Measurements from ENCODE around the gene KRTAP4-9. TPM values are rescaled to one million over a fixed set of nuclear protein-coding genes. Genes with fewer than 3 reads are reported as not detected.

The KRTAP4-9 gene
- total and polyA plus RNA-seq, 2 donors from 2014 or later = not detected

DNA sequence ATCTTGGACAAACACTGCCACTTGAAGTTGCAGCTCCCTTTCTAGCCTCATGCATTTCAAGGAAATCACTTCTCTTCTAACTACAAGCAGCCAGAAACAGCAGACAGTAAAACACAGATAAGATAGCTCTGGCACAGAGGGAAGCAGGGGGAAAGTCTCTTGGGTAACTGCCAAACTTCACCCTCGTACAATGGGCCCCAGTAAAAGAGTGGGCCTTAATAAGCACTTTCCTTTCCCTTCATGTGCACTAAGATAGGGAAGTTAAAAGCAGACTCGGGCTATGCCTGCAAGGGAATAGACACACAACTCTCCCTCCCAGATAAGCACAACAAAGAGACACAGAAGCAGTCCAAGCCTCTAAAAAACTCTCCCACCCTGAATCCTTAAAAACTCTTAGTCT is 48.7 kb downstream of the KRTAP4-9 start:
- Histone ChIP-seq H3K36me3 (ENCODE audit: control insufficient read depth in 2 of 3, insufficient read depth in 3 of 3, low read length in 3 of 3) (no peaks in the 10 kb centered on the region), H3K9me3 (ENCODE audit: control insufficient read depth in 2 of 3, insufficient read depth in 1 of 3, low read length in 3 of 3) (no peaks in the 10 kb centered on the region), H3K4me3 (ENCODE audit: low read length in 3 of 3) (no peak overlapping the region), H3K9ac (ENCODE audit: low read length in 3 of 3) (no peak overlapping the region), H3K27me3 (ENCODE audit: control insufficient read depth, insufficient read depth, low read length) (no peaks in the 10 kb centered on the region), H3K27ac (ENCODE audit: low read depth in 2 of 2, low read length in 2 of 2) (no peak overlapping the region), H3K4me1 (ENCODE audit: control insufficient read depth in 2 of 3, insufficient read depth in 2 of 3, low read depth in 1 of 3, low read length in 3 of 3) (no peaks in the 10 kb centered on the region)
- no peak for DNase-seq
- intact Hi-C loops (cut with DNase I) = no loop called here
- TF ChIP-seq CTCF (IDR thresholded peaks at IDR 0.05; ENCODE audit: borderline replicate concordance, extremely low read depth, insufficient read depth) = no peak
- FAIRE-seq = no peak

Other genes starting within 250 kb of the KRTAP4-9 start
Only the 30 nearest of the 39 such genes appear.
- gene KRT39, start 138.4 kb upstream of the KRTAP4-9 start, total RNA-seq = not detected
- gene KRT39, start 138.4 kb upstream of the KRTAP4-9 start, polyA plus RNA-seq (ENCODE audit: insufficient read depth, low read depth, low replicate concordance) = not detected
- not detected for gene KRT40, start 121.1 kb upstream of the KRTAP4-9 start, total RNA-seq
- gene KRT40, start 121.1 kb upstream of the KRTAP4-9 start, polyA plus RNA-seq (ENCODE audit: insufficient read depth, low read depth, low replicate concordance) = not detected
- not detected for gene KRTAP3-3, start 111.2 kb upstream of the KRTAP4-9 start, total RNA-seq
- gene KRTAP3-3, start 111.2 kb upstream of the KRTAP4-9 start, polyA plus RNA-seq (ENCODE audit: insufficient read depth, low read depth, low replicate concordance) = not detected
- not detected for gene KRTAP3-2, start 105.5 kb upstream of the KRTAP4-9 start, total RNA-seq
- gene KRTAP3-2, start 105.5 kb upstream of the KRTAP4-9 start, polyA plus RNA-seq (ENCODE audit: insufficient read depth, low read depth, low replicate concordance) = not detected
- not detected for gene KRTAP3-1, start 96.3 kb upstream of the KRTAP4-9 start, total RNA-seq
- gene KRTAP3-1, start 96.3 kb upstream of the KRTAP4-9 start, polyA plus RNA-seq (ENCODE audit: insufficient read depth, low read depth, low replicate concordance) = not detected
- gene KRTAP1-5, start 78.2 kb upstream of the KRTAP4-9 start, total RNA-seq = not detected
- not detected for gene KRTAP1-5, start 78.2 kb upstream of the KRTAP4-9 start, polyA plus RNA-seq (ENCODE audit: insufficient read depth, low read depth, low replicate concordance)
- gene KRTAP1-4, start 75.2 kb upstream of the KRTAP4-9 start, total RNA-seq = not detected
- not detected for gene KRTAP1-4, start 75.2 kb upstream of the KRTAP4-9 start, polyA plus RNA-seq (ENCODE audit: insufficient read depth, low read depth, low replicate concordance)
- gene KRTAP1-3, start 70.5 kb upstream of the KRTAP4-9 start, total RNA-seq = not detected
- not detected for gene KRTAP1-3, start 70.5 kb upstream of the KRTAP4-9 start, polyA plus RNA-seq (ENCODE audit: insufficient read depth, low read depth, low replicate concordance)
- not detected for gene KRTAP1-1, start 63.9 kb upstream of the KRTAP4-9 start, total RNA-seq
- not detected for gene KRTAP1-1, start 63.9 kb upstream of the KRTAP4-9 start, polyA plus RNA-seq (ENCODE audit: insufficient read depth, low read depth, low replicate concordance)
- not detected for gene KRTAP2-1, start 58.1 kb upstream of the KRTAP4-9 start, total RNA-seq
- not detected for gene KRTAP2-1, start 58.1 kb upstream of the KRTAP4-9 start, polyA plus RNA-seq (ENCODE audit: insufficient read depth, low read depth, low replicate concordance)
- gene KRTAP2-2, start 50.2 kb upstream of the KRTAP4-9 start, total RNA-seq = not detected
- gene KRTAP2-2, start 50.2 kb upstream of the KRTAP4-9 start, polyA plus RNA-seq (ENCODE audit: insufficient read depth, low read depth, low replicate concordance) = not detected
- gene KRTAP2-3, start 45.3 kb upstream of the KRTAP4-9 start, total RNA-seq = 0.28 TPM
- gene KRTAP2-3, start 45.3 kb upstream of the KRTAP4-9 start, polyA plus RNA-seq (ENCODE audit: insufficient read depth, low read depth, low replicate concordance) = not detected
- not detected for gene KRTAP2-4, start 39.5 kb upstream of the KRTAP4-9 start, total RNA-seq
- gene KRTAP2-4, start 39.5 kb upstream of the KRTAP4-9 start, polyA plus RNA-seq (ENCODE audit: insufficient read depth, low read depth, low replicate concordance) = not detected
- not detected for gene KRTAP4-7, start 21.2 kb upstream of the KRTAP4-9 start, total RNA-seq
- not detected for gene KRTAP4-7, start 21.2 kb upstream of the KRTAP4-9 start, polyA plus RNA-seq (ENCODE audit: insufficient read depth, low read depth, low replicate concordance)
- gene KRTAP4-8, start 7.2 kb upstream of the KRTAP4-9 start, total RNA-seq = not detected
- gene KRTAP4-8, start 7.2 kb upstream of the KRTAP4-9 start, polyA plus RNA-seq (ENCODE audit: insufficient read depth, low read depth, low replicate concordance) = not detected
- not detected for gene KRTAP4-16, start 3.2 kb upstream of the KRTAP4-9 start, total RNA-seq
- not detected for gene KRTAP4-16, start 3.2 kb upstream of the KRTAP4-9 start, polyA plus RNA-seq (ENCODE audit: insufficient read depth, low read depth, low replicate concordance)
- not detected for gene KRTAP4-11, start 13.0 kb downstream of the KRTAP4-9 start, total RNA-seq
- not detected for gene KRTAP4-11, start 13.0 kb downstream of the KRTAP4-9 start, polyA plus RNA-seq (ENCODE audit: insufficient read depth, low read depth, low replicate concordance)
- not detected for gene KRTAP4-12, start 18.8 kb downstream of the KRTAP4-9 start, total RNA-seq
- gene KRTAP4-12, start 18.8 kb downstream of the KRTAP4-9 start, polyA plus RNA-seq (ENCODE audit: insufficient read depth, low read depth, low replicate concordance) = not detected
- not detected for gene KRTAP4-6, start 35.2 kb downstream of the KRTAP4-9 start, total RNA-seq
- gene KRTAP4-6, start 35.2 kb downstream of the KRTAP4-9 start, polyA plus RNA-seq (ENCODE audit: insufficient read depth, low read depth, low replicate concordance) = not detected
- gene KRTAP4-5, start 44.4 kb downstream of the KRTAP4-9 start, total RNA-seq = not detected
- gene KRTAP4-5, start 44.4 kb downstream of the KRTAP4-9 start, polyA plus RNA-seq (ENCODE audit: insufficient read depth, low read depth, low replicate concordance) = not detected
- not detected for gene KRTAP4-4, start 55.4 kb downstream of the KRTAP4-9 start, total RNA-seq
- gene KRTAP4-4, start 55.4 kb downstream of the KRTAP4-9 start, polyA plus RNA-seq (ENCODE audit: insufficient read depth, low read depth, low replicate concordance) = not detected
- gene KRTAP4-3, start 62.8 kb downstream of the KRTAP4-9 start, total RNA-seq = not detected
- gene KRTAP4-3, start 62.8 kb downstream of the KRTAP4-9 start, polyA plus RNA-seq (ENCODE audit: insufficient read depth, low read depth, low replicate concordance) = not detected
- gene KRTAP4-2, start 72.8 kb downstream of the KRTAP4-9 start, total RNA-seq = not detected
- gene KRTAP4-2, start 72.8 kb downstream of the KRTAP4-9 start, polyA plus RNA-seq (ENCODE audit: insufficient read depth, low read depth, low replicate concordance) = not detected
- not detected for gene KRTAP4-1, start 79.5 kb downstream of the KRTAP4-9 start, total RNA-seq
- gene KRTAP4-1, start 79.5 kb downstream of the KRTAP4-9 start, polyA plus RNA-seq (ENCODE audit: insufficient read depth, low read depth, low replicate concordance) = not detected
- not detected for gene KRTAP9-1, start 84.5 kb downstream of the KRTAP4-9 start, total RNA-seq
- not detected for gene KRTAP9-1, start 84.5 kb downstream of the KRTAP4-9 start, polyA plus RNA-seq (ENCODE audit: insufficient read depth, low read depth, low replicate concordance)
- gene KRTAP9-2, start 121.3 kb downstream of the KRTAP4-9 start, total RNA-seq = not detected
- gene KRTAP9-2, start 121.3 kb downstream of the KRTAP4-9 start, polyA plus RNA-seq (ENCODE audit: insufficient read depth, low read depth, low replicate concordance) = not detected
- gene KRTAP9-3, start 127.1 kb downstream of the KRTAP4-9 start, total RNA-seq = not detected
- gene KRTAP9-3, start 127.1 kb downstream of the KRTAP4-9 start, polyA plus RNA-seq (ENCODE audit: insufficient read depth, low read depth, low replicate concordance) = not detected
- gene KRTAP9-8, start 132.6 kb downstream of the KRTAP4-9 start, total RNA-seq = not detected
- gene KRTAP9-8, start 132.6 kb downstream of the KRTAP4-9 start, polyA plus RNA-seq (ENCODE audit: insufficient read depth, low read depth, low replicate concordance) = not detected
- gene KRTAP9-4, start 144.3 kb downstream of the KRTAP4-9 start, total RNA-seq = not detected
- not detected for gene KRTAP9-4, start 144.3 kb downstream of the KRTAP4-9 start, polyA plus RNA-seq (ENCODE audit: insufficient read depth, low read depth, low replicate concordance)
- gene KRTAP9-9, start 150.0 kb downstream of the KRTAP4-9 start, total RNA-seq = not detected
- not detected for gene KRTAP9-9, start 150.0 kb downstream of the KRTAP4-9 start, polyA plus RNA-seq (ENCODE audit: insufficient read depth, low read depth, low replicate concordance)

Data from kidney (tissue), 14 donors.